ENCODE data around the gene OR2V2. TPM values are rescaled to one million over a fixed set of nuclear protein-coding genes. Genes with fewer than 3 reads are reported as not detected.

OR2V2 gene
- total RNA-seq, 1 experiment from 2014 or later: not detected

GRCh38 chr5:181198106-181198685 is 50.8 kb downstream of the OR2V2 start:
- H3K27me3 ChIP-seq (replicated peaks; ENCODE audit: insufficient read depth, low read depth, low read length, poor library complexity): no peaks in the 10 kb centered on the region
- H3K4me1 ChIP-seq (ENCODE audit: insufficient read depth, low read length, poor library complexity, severe bottlenecking): no peaks in the 10 kb centered on the region
- intact Hi-C loops (cut with micrococcal nuclease; ENCODE audit: unreplicated experiment): no loop called here
- no peaks in the 10 kb centered on the region for H3K9me3 ChIP-seq (ENCODE audit: low read depth, low read length, poor library complexity, severe bottlenecking)
- no peak for DNase-seq (ENCODE audit: low spot score)
- CTCF ChIA-PET: no interaction called here
- no peak overlapping the region for H3K4me3 ChIP-seq (ENCODE audit: low read depth, low read length, poor library complexity, severe bottlenecking)
- no TSS peak for BruUV-seq (replicated peaks)
- no peaks in the 10 kb centered on the region for H3K36me3 ChIP-seq (ENCODE audit: insufficient read depth, low read length, poor library complexity, severe bottlenecking)
- H3K27ac ChIP-seq (ENCODE audit: low read depth, low read length, poor library complexity, severe bottlenecking): no peak overlapping the region
- POLR2A ChIA-PET (ENCODE audit: low non-redundant PET): no interaction called here
- TF ChIP-seq, protein P1, sequence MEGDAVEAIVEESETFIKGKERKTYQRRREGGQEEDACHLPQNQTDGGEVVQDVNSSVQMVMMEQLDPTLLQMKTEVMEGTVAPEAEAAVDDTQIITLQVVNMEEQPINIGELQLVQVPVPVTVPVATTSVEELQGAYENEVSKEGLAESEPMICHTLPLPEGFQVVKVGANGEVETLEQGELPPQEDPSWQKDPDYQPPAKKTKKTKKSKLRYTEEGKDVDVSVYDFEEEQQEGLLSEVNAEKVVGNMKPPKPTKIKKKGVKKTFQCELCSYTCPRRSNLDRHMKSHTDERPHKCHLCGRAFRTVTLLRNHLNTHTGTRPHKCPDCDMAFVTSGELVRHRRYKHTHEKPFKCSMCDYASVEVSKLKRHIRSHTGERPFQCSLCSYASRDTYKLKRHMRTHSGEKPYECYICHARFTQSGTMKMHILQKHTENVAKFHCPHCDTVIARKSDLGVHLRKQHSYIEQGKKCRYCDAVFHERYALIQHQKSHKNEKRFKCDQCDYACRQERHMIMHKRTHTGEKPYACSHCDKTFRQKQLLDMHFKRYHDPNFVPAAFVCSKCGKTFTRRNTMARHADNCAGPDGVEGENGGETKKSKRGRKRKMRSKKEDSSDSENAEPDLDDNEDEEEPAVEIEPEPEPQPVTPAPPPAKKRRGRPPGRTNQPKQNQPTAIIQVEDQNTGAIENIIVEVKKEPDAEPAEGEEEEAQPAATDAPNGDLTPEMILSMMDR (conservative IDR thresholded peaks at IDR 0.05; ENCODE audit: low read depth, low read length): no peak
- no peak for TF ChIP-seq EZH2 (IDR thresholded peaks at IDR 0.05; ENCODE audit: borderline replicate concordance, low read depth, low read length, poor library complexity, severe bottlenecking)

GRCh38 chr5:181198905-181199519 is 51.6 kb downstream of the OR2V2 start:
- Histone ChIP-seq H3K4me3 (ENCODE audit: low read depth, low read length, poor library complexity, severe bottlenecking) (no peak overlapping the region), H3K9me3 (ENCODE audit: low read depth, low read length, poor library complexity, severe bottlenecking) (no peaks in the 10 kb centered on the region), H3K27ac (ENCODE audit: low read depth, low read length, poor library complexity, severe bottlenecking) (no peak overlapping the region), H3K27me3 (replicated peaks; ENCODE audit: insufficient read depth, low read depth, low read length, poor library complexity) (no peaks in the 10 kb centered on the region), H3K4me1 (ENCODE audit: insufficient read depth, low read length, poor library complexity, severe bottlenecking) (no peaks in the 10 kb centered on the region), H3K36me3 (ENCODE audit: insufficient read depth, low read length, poor library complexity, severe bottlenecking) (no peaks in the 10 kb centered on the region)
- no TSS peak for BruUV-seq (replicated peaks)
- CTCF ChIA-PET: no interaction called here
- intact Hi-C loops (cut with micrococcal nuclease; ENCODE audit: unreplicated experiment): no loop called here
- POLR2A ChIA-PET (ENCODE audit: low non-redundant PET): no interaction called here
- DNase-seq (ENCODE audit: low spot score): no peak
- TF ChIP-seq, protein P1 (conservative IDR thresholded peaks at IDR 0.05; ENCODE audit: low read depth, low read length): no peak
- TF ChIP-seq EZH2 (IDR thresholded peaks at IDR 0.05; ENCODE audit: borderline replicate concordance, low read depth, low read length, poor library complexity, severe bottlenecking): no peak

- Histone ChIP-seq H3K36me3 (ENCODE audit: insufficient read depth, low read length, poor library complexity, severe bottlenecking) (no peaks in the 10 kb centered on the region), H3K9me3 (ENCODE audit: low read depth, low read length, poor library complexity, severe bottlenecking) (no peaks in the 10 kb centered on the region), H3K27me3 (replicated peaks; ENCODE audit: insufficient read depth, low read depth, low read length, poor library complexity) (no peaks in the 10 kb centered on the region), H3K27ac (ENCODE audit: low read depth, low read length, poor library complexity, severe bottlenecking) (no peak overlapping the region), H3K4me3 (ENCODE audit: low read depth, low read length, poor library complexity, severe bottlenecking) (no peak overlapping the region), H3K4me1 (ENCODE audit: insufficient read depth, low read length, poor library complexity, severe bottlenecking) (no peaks in the 10 kb centered on the region)
- ChIA-PET POLR2A (ENCODE audit: low non-redundant PET) (no interaction called here), CTCF (no interaction called here)
- no TSS peak for BruUV-seq (replicated peaks)
- intact Hi-C loops (cut with micrococcal nuclease; ENCODE audit: unreplicated experiment): no loop called here
- no peak for DNase-seq (ENCODE audit: low spot score)
- TF ChIP-seq EZH2 (IDR thresholded peaks at IDR 0.05; ENCODE audit: borderline replicate concordance, low read depth, low read length, poor library complexity, severe bottlenecking): no peak
- TF ChIP-seq, protein P1 (conservative IDR thresholded peaks at IDR 0.05; ENCODE audit: low read depth, low read length): no peak
Measured at GRCh38 chr5:181199881-181200638, 52.7 kb downstream of the OR2V2 start.
